ENCODE measurements around the gene KRTAP20-1.

DNA sequence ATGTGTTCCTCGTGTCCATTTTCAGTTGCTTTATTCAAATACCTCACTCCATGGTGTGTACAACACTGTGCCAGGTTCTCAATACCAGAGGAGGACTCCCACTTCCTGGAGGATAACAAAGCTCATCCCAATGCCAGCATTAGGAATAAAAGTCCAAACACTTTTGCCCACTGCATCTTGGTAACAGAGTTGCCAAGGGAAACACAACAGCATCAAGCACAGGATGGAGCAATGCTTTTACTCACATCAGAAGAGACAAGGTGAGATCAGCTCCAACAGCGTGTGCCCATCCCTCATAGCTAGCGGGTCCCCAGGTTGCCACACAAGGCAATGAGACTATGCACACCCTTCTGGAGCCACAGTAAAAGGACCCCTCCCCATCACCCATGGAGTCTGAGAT lies 7.1 kb downstream of the KRTAP20-1 start:
- TF ChIP-seq POLR2A (IDR thresholded peaks at IDR 0.05): no peak
- TF ChIP-seq, protein P1, sequence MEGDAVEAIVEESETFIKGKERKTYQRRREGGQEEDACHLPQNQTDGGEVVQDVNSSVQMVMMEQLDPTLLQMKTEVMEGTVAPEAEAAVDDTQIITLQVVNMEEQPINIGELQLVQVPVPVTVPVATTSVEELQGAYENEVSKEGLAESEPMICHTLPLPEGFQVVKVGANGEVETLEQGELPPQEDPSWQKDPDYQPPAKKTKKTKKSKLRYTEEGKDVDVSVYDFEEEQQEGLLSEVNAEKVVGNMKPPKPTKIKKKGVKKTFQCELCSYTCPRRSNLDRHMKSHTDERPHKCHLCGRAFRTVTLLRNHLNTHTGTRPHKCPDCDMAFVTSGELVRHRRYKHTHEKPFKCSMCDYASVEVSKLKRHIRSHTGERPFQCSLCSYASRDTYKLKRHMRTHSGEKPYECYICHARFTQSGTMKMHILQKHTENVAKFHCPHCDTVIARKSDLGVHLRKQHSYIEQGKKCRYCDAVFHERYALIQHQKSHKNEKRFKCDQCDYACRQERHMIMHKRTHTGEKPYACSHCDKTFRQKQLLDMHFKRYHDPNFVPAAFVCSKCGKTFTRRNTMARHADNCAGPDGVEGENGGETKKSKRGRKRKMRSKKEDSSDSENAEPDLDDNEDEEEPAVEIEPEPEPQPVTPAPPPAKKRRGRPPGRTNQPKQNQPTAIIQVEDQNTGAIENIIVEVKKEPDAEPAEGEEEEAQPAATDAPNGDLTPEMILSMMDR (IDR thresholded peaks at IDR 0.05): no peak

Data from esophagus squamous epithelium (tissue), 4 donors.